GM10266 (cell line): ENCODE measurements around the gene ABCB8.

ENCODE experiments used
- DNase-seq: peaks from one replicate; pipeline ENCODE4 v3.0.0; 2012; ENCODE audit errors: extremely low spot score
- CTCF ChIP-seq: IDR thresholded peaks from 2 replicates; pipeline ENCODE4 v1.5.1; 2012; ENCODE audit warnings: mild to moderate bottlenecking, low read depth; ENCODE audit not compliant: control insufficient read depth, insufficient read depth; ENCODE audit errors: missing control alignments

The ABCB8 gene

GRCh38 chr7:151045967-151046366 lies 17.7 kb downstream of the ABCB8 start:
- DNase-seq: no peak
- TF ChIP-seq CTCF: no peak

DNA sequence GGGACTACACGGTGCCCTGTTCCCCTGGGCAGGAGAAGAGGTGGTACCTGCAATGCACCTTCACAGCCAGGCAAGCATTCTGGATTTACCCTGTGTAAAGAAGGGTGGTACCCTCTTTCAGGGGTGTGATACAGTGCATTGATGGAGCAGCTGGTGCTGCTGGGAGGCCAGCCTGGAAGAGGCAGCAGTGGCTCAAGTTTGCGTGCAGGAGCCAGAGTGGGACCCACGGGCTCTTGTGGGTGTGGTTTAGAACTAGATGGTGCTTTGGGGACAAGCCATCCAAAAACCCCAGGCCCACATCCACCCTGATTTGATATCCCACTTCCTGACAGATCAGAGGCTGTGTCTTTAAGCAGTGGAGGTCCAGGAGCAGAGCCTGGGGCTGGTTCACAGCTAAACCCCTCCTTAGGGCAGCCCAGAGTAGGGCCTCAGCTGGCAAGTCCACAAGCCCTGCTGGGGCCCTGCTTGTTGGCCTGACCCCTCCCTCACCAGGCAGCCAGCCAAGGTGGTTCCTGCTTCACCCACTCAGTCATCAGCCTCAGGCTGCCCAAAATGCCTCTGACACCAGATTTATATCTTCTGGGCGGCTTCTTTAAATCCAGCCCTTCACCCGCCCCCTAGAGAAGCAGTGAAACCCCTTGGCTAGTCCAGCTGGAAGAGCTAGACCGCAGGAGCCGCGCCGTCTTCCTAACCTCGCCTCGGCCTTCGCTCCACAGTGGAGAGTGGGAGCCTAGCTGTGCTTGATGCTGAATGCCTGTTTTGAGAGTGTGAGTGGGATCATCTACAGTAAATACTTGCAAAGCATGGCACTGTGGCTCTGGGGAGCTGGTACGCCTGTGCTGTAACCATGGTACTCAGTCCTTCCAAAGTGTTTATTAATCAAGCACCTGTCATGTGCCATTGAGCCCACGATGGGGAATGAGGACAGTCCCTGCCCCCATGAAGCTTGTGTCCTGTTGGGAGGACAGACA lies 18.6 kb downstream of the ABCB8 start:
- no peak for DNase-seq
- TF ChIP-seq CTCF: no peak

GRCh38 chr7:151047976-151048815 lies 19.9 kb downstream of the ABCB8 start, which contains the start of gene ASIC3:
Gene ASIC3, plus strand, starts transcription at chr7:151048531. Its CDS starts 355 bp downstream, at chr7:151048886.
- no peak for DNase-seq
- no peak for TF ChIP-seq CTCF

GRCh38 chr7:151048911-151049463 lies 20.7 kb downstream of the ABCB8 start:
- DNase-seq: no peak
- TF ChIP-seq CTCF: no peak

DNA sequence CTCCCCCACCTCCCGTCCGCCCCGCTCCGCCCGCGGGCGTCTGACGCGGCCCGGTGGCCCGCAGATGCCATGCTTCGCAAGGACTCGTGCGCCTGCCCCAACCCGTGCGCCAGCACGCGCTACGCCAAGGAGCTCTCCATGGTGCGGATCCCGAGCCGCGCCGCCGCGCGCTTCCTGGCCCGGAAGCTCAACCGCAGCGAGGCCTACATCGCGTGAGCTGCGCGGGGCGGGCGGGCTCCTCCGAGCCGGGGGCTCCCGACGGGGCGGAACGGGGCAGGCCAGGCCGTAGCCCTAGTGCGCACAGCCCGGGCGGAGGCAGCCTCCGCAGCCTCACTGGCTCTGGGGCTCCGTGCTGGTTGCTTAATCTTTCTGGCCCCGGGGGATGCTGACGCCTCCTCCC lies 22.9 kb downstream of the ABCB8 start:
- TF ChIP-seq CTCF: no peak
- no peak for DNase-seq

DNA sequence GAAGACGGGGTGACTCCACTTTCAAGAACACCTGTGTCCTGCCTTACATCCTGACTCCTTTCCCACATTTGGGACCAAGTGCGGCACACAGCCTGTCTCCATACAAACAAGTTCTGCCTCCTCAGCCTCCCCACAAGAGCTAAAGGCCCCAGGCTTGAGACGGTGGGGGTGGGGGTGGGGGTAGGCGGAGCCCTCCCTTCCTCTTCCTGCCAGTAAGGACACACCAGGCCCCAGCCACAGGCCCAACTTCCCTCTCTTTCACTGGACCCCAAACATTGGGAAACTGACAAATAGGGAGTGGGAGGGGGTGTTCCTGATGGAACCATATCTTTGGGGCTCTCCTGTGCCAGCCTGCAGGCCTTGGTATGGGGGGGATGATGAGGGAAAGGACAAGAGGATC lies 24.8 kb downstream of the ABCB8 start:
- TF ChIP-seq CTCF: no peak
- DNase-seq: no peak

- no peak for TF ChIP-seq CTCF
- no peak for DNase-seq
Observed at GRCh38 chr7:151053751-151054150, 25.5 kb downstream of the ABCB8 start.
